IPS-18a (cell line): ENCODE data around the gene AUP1.
A peak's percentile ranks its signal among the peaks of the same experiment; 100 is the strongest.

Experiments used
- H3K27ac ChIP-seq: one replicate; pipeline ENCODE4 v1.5.1; 2013; ENCODE audit warnings: low read length
- H3K27me3 ChIP-seq: one replicate; pipeline ENCODE4 v1.6.1; 2013; ENCODE audit warnings: mild to moderate bottlenecking, low read length; ENCODE audit not compliant: control insufficient read depth, insufficient read depth
- H3K36me3 ChIP-seq: one replicate; pipeline ENCODE4 v1.6.1; 2013; ENCODE audit warnings: low read depth, low read length; ENCODE audit not compliant: control insufficient read depth
- H3K4me1 ChIP-seq: one replicate; pipeline ENCODE4 v1.6.1; 2013; ENCODE audit warnings: low read depth, low read length; ENCODE audit not compliant: control insufficient read depth
- H3K4me3 ChIP-seq: one replicate; pipeline ENCODE4 v1.5.1; 2013; ENCODE audit warnings: low read length
- H3K9ac ChIP-seq: one replicate; pipeline ENCODE4 v1.6.1; 2013; ENCODE audit warnings: mild to moderate bottlenecking, low read length, moderate library complexity
- H3K9me3 ChIP-seq: one replicate; pipeline ENCODE4 v1.6.1; 2013; ENCODE audit warnings: low read depth, low read length; ENCODE audit not compliant: control insufficient read depth

The AUP1 gene

DNA sequence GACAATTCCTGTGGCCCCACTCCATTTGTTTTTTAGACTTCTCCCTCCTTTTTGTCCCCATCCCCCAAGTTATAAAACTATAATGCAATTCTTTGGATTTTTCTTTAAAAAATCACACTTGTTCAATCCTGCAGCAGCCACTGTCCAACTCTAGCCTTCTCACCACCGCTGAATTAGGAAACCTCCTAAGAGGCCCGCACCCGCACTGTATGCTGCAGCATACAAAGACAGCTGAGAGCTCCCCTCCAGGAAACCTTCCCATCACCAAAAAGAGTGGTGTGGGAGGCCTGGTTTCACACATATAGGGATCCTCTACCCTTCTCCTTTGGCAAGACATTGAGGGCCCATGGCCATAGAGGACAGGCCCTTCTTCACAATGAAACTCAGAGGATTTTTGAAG is 24.9 kb downstream of the AUP1 start:
- Histone ChIP-seq H3K27me3 (peaks cover 90% of the 10 kb centered on the region), H3K9me3 (no peaks in the 10 kb centered on the region), H3K4me1 (peaks cover 40% of the 10 kb centered on the region), H3K9ac (no peak overlapping the region), H3K4me3 (no peak overlapping the region), H3K36me3 (peaks cover 10% of the 10 kb centered on the region), H3K27ac (no peak overlapping the region)

DNA sequence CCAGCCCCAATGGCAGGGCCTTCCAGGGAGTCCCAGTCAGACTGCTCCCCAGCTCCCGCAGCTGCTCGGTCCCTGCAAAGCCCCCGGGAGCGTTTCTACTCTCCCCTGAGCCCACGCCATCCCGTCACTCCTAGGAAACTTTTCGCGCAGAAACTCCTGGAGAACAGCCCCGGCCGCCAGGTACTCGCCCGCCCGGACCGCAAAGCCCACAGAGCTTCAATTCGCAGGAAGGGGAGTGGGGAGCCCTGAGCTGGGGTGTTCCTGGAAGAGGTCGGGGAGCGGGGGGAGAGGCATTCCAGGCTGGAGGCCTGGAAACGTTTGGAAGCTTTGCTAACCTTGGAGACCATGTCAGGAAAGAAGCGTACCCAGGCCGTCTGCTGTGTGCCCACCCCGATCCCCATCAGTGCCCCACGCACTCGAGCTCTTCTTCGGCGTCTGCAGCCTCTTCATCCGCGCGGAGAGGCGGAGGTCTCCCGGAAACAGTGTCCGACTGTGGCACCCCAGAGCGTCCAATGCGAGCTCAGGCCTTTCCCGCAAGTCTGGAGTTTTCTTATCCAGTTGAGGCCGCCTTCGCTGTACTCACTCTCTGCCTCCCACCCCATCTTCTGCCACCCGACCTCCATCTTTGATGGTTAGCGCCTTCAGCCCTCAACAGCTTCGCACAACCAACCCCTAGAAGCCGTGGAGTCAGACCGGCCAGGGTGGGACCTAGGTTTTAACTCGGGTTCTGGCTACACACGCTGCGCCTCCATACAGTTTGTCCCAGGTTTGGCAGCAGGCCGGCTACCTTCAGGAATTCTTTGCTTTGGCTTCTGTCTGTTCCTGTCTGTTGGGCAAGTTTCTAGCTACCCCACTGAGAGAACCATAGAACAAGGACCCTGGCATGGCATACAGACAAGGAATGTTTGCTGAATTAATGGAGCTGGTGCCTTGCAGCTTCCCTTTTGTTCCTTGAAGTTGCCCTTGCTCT is 25.7 kb downstream of the AUP1 start:
- H3K27me3 ChIP-seq = peaks cover 90% of the 10 kb centered on the region
- H3K4me1 ChIP-seq = peaks cover 44% of the 10 kb centered on the region
- no peaks in the 10 kb centered on the region for H3K9me3 ChIP-seq
- H3K4me3 ChIP-seq = peak overlapping the region; percentile 52
- no peak overlapping the region for H3K27ac ChIP-seq
- H3K9ac ChIP-seq = no peak overlapping the region
- peaks cover 10% of the 10 kb centered on the region for H3K36me3 ChIP-seq

- H3K27me3 ChIP-seq = peaks cover 90% of the 10 kb centered on the region
- H3K9me3 ChIP-seq = no peaks in the 10 kb centered on the region
- H3K4me3 ChIP-seq = peak overlapping the region; percentile 52
- peaks cover 42% of the 10 kb centered on the region for H3K4me1 ChIP-seq
- peaks cover 10% of the 10 kb centered on the region for H3K36me3 ChIP-seq
- no peak overlapping the region for H3K27ac ChIP-seq
- H3K9ac ChIP-seq = no peak overlapping the region
Measured at GRCh38 chr2:74502720-74503505, 26.6 kb downstream of the AUP1 start.

- Histone ChIP-seq H3K9me3 (no peaks in the 10 kb centered on the region), H3K27ac (no peak overlapping the region), H3K4me1 (peaks cover 42% of the 10 kb centered on the region), H3K27me3 (peaks cover 96% of the 10 kb centered on the region), H3K9ac (no peak overlapping the region), H3K36me3 (peaks cover 10% of the 10 kb centered on the region), H3K4me3 (peak overlapping the region; percentile 52)
Measured at GRCh38 chr2:74502147-74502719, 27.3 kb downstream of the AUP1 start.

GRCh38 chr2:74501335-74502071 is 28.0 kb downstream of the AUP1 start:
- Histone ChIP-seq H3K4me3 (peak overlapping the region; percentile 52), H3K9me3 (no peaks in the 10 kb centered on the region), H3K27me3 (peaks cover 100% of the 10 kb centered on the region), H3K9ac (no peak overlapping the region), H3K27ac (no peak overlapping the region), H3K36me3 (peaks cover 10% of the 10 kb centered on the region), H3K4me1 (peaks cover 37% of the 10 kb centered on the region)

GRCh38 chr2:74500578-74500946 is 28.9 kb downstream of the AUP1 start:
- Histone ChIP-seq H3K27ac (no peak overlapping the region), H3K27me3 (peaks cover 100% of the 10 kb centered on the region), H3K4me1 (peaks cover 37% of the 10 kb centered on the region), H3K9me3 (no peaks in the 10 kb centered on the region), H3K4me3 (no peak overlapping the region), H3K9ac (no peak overlapping the region), H3K36me3 (peaks cover 6% of the 10 kb centered on the region)

- Histone ChIP-seq H3K4me3 (peak overlapping the region; percentile 55), H3K36me3 (peaks cover under 1% of the 10 kb centered on the region), H3K9ac (no peak overlapping the region), H3K27ac (no peak overlapping the region), H3K9me3 (no peaks in the 10 kb centered on the region), H3K4me1 (peaks cover 37% of the 10 kb centered on the region), H3K27me3 (peaks cover 100% of the 10 kb centered on the region)
Measured at GRCh38 chr2:74499940-74500577, 29.4 kb downstream of the AUP1 start.

GRCh38 chr2:74499267-74499939 is 30.1 kb downstream of the AUP1 start, which contains the start of gene LBX2:
Gene LBX2, minus strand, starts transcription at chr2:74499603. Its CDS starts 66 bp downstream, at chr2:74499537.
- peaks cover 96% of the 10 kb centered on the region for H3K27me3 ChIP-seq
- H3K27ac ChIP-seq = no peak within 1 kb of the TSS
- H3K9me3 ChIP-seq = no peaks in the 10 kb centered on the region
- H3K4me3 ChIP-seq = peak within 1 kb of the TSS; percentile 55
- H3K4me1 ChIP-seq = peaks cover 37% of the 10 kb centered on the region
- no peaks in the 10 kb centered on the region for H3K36me3 ChIP-seq
- no peak within 1 kb of the TSS for H3K9ac ChIP-seq

- peak overlapping the region; percentile 55 for H3K4me3 ChIP-seq
- H3K9me3 ChIP-seq = no peaks in the 10 kb centered on the region
- H3K36me3 ChIP-seq = peaks cover 2% of the 10 kb centered on the region
- peaks cover 33% of the 10 kb centered on the region for H3K4me1 ChIP-seq
- H3K27me3 ChIP-seq = peaks cover 89% of the 10 kb centered on the region
- no peak overlapping the region for H3K27ac ChIP-seq
- H3K9ac ChIP-seq = no peak overlapping the region
Measured at GRCh38 chr2:74498500-74499266, 30.8 kb downstream of the AUP1 start.
